ENCODE results near the gene LRRC74B.

- TF ChIP-seq ZNF274 (IDR thresholded peaks at IDR 0.05; ENCODE audit: low read depth, low read length) (no peak), SUZ12 (IDR thresholded peaks at IDR 0.05; ENCODE audit: extremely low read depth, insufficient read depth, insufficient read length) (no peak), YY1 (IDR thresholded peaks at IDR 0.05; ENCODE audit: insufficient read depth, insufficient read length) (no peak)
Observed at GRCh38 chr22:21016644-21017420, 28.9 kb upstream of the LRRC74B start.
